HCT116 (cell line): Measurements from ENCODE around the gene DUOXA1. TPM values are rescaled to one million over a fixed set of nuclear protein-coding genes. Genes with fewer than 3 reads are reported as not detected.
"Not testable (repeated sequence)": the region's sequence is repeated elsewhere in the genome, so short reads cannot be mapped to it uniquely, and the experiment has no call there.

ENCODE experiments used
- ATAC-seq: fragments of 200-7000 bp; cut with Tn5 transposase; 2 replicates; pipeline ENCODE4 v1.9.1; 2020; ENCODE audit warnings: mild to moderate bottlenecking, moderate library complexity
- BruUV-seq: library from RNA; stranded (reverse); fragments of 400-500 nt; replicated peaks from 2 replicates; lab custom pipeline; 2021; lab: Mats Ljungman, UMichigan
- CTCF ChIA-PET: fragments of 300-600 bp; sonication (Branson Sonifier 250); formaldehyde crosslinking; loops from one replicate; lab custom pipeline; 2021; ENCODE audit warnings: antibody characterized with exemption; lab: Charles Lee
- POLR2A ChIA-PET: fragments of 300-600, 350-600 bp; sonication (Branson Sonifier 250); formaldehyde crosslinking; loops from one replicate; lab custom pipeline; 2021; ENCODE audit warnings: antibody characterized with exemption; lab: Charles Lee
- RAD21 ChIA-PET, 2 experiments: fragments of 300-600 bp; sonication (Branson Sonifier 250); formaldehyde crosslinking; loops; one replicate each; lab custom pipeline; 2023; ENCODE audit warnings: low total read pairs in 2 of 2; ENCODE audit not compliant: uncharacterized antibody in 2 of 2, unreplicated experiment in 2 of 2, low non-redundant PET in 1 of 2; lab: Charles Lee
- DNase-seq: peaks from one replicate; pipeline ENCODE4 v3.0.0-alpha.2; 2010; ENCODE audit warnings: low read depth, low spot score
- H2AFZ ChIP-seq: fragments of 200-600 bp; shearing (Covaris generic), sonication (generic); 2 replicates; pipeline ENCODE4 v1.6.1; 2017; ENCODE audit warnings: low read depth, mixed run types, mixed read lengths, antibody characterized with exemption, low read length; ENCODE audit not compliant: poor library complexity, severe bottlenecking
- H3K27ac ChIP-seq: 2 replicates; pipeline ENCODE4 v1.5.1; 2012; ENCODE audit warnings: low read depth, low read length
- H3K27me3 ChIP-seq: fragments of 200-600 bp; sonication (generic); 2 replicates; pipeline ENCODE4 v1.6.1; 2016; ENCODE audit warnings: mixed run types, low read length, mixed read lengths; ENCODE audit not compliant: insufficient read depth
- H3K36me3 ChIP-seq, 2 experiments: fragments of 200-500 bp in 1 of 2; fragments of 200-600 bp in 1 of 2; sonication (Bioruptor generic) in 1 of 2; sonication (generic) in 1 of 2; 2 replicates each; pipeline versions ENCODE4 v1.5.1 to v1.6.1; 2014 to 2016; ENCODE audit warnings: low read length in 2 of 2, inconsistent platforms in 1 of 2, mixed read lengths in 1 of 2, mixed run types in 1 of 2; ENCODE audit not compliant: insufficient read depth in 2 of 2, control insufficient read depth in 1 of 2
- H3K4me1 ChIP-seq, 2 experiments: fragments of 200-600 bp in 1 of 2; sonication (generic) in 1 of 2; 2 replicates each; pipeline versions ENCODE4 v1.5.1 to v1.6.1; 2012 to 2017; ENCODE audit warnings: low read length in 2 of 2, inconsistent platforms in 1 of 2, mild to moderate bottlenecking in 1 of 2, mixed read lengths in 1 of 2, mixed run types in 1 of 2, moderate library complexity in 1 of 2; ENCODE audit not compliant: insufficient read depth in 2 of 2, control insufficient read depth in 1 of 2
- H3K4me2 ChIP-seq: fragments of 200-600 bp; sonication (generic); 2 replicates; pipeline ENCODE4 v1.6.1; 2017; ENCODE audit warnings: mixed run types, low read length, mixed read lengths
- H3K4me3 ChIP-seq, 2 experiments: fragments of 200-600 bp in 1 of 2; sonication (generic) in 1 of 2; replicated peaks in 1 of 2; 2 replicates each; pipeline ENCODE4 v1.5.1; 2011 to 2016; ENCODE audit warnings: low read length in 2 of 2, control low read depth in 1 of 2, low read depth in 1 of 2, mild to moderate bottlenecking in 1 of 2, mixed read lengths in 1 of 2, mixed run types in 1 of 2
- H3K79me2 ChIP-seq: fragments of 200-600 bp; sonication (generic); 2 replicates; pipeline ENCODE4 v1.6.1; 2017; ENCODE audit warnings: mild to moderate bottlenecking, mixed run types, low read length, moderate library complexity, mixed read lengths; ENCODE audit not compliant: insufficient read depth
- H3K9ac ChIP-seq: fragments of 200-600 bp; sonication (generic); 2 replicates; pipeline ENCODE4 v1.6.1; 2016; ENCODE audit warnings: low read length, mixed read lengths
- H3K9me2 ChIP-seq: fragments of 200-600 bp; sonication (generic), shearing (Covaris generic); 2 replicates; pipeline ENCODE4 v1.6.1; 2017; ENCODE audit warnings: mixed run types, mild to moderate bottlenecking, moderate library complexity; ENCODE audit not compliant: insufficient read depth
- H3K9me3 ChIP-seq, 2 experiments: fragments of 200-500 bp in 1 of 2; fragments of 200-600 bp in 1 of 2; sonication (Bioruptor generic) in 1 of 2; sonication (generic) in 1 of 2; 2 replicates each; pipeline ENCODE4 v1.6.1; 2014 to 2017; ENCODE audit warnings: low read length in 2 of 2, mixed read lengths in 2 of 2, inconsistent platforms in 1 of 2, low read depth in 1 of 2, mild to moderate bottlenecking in 1 of 2, mixed run types in 1 of 2, moderate library complexity in 1 of 2; ENCODE audit not compliant: control insufficient read depth in 1 of 2, insufficient read depth in 1 of 2
- H4K20me1 ChIP-seq: fragments of 200-600 bp; sonication (generic), shearing (Covaris generic); 2 replicates; pipeline ENCODE4 v1.6.1; 2017; ENCODE audit warnings: mixed run types, mild to moderate bottlenecking, moderate library complexity; ENCODE audit not compliant: insufficient read depth
- intact Hi-C: fragments of 100-400 bp; cut with micrococcal nuclease; formaldehyde crosslinking; loops from 2 replicates; pipeline ENCODE4 v1.10.0; 2022
- total RNA-seq: library from RNA; stranded (reverse); gene quantifications from one replicate; pipeline ENCODE4 v1.2.1, GENCODE V29; 2021; ENCODE audit not compliant: unreplicated experiment

Gene DUOXA1
- total RNA-seq, 1 experiment from 2014 or later: 2.3 TPM

GRCh38 chr15:45073602-45074001 lies 56.1 kb downstream of the DUOXA1 start:
- H3K79me2 ChIP-seq, H3K4me2 ChIP-seq, H3K9ac ChIP-seq, H3K9me3 ChIP-seq, H2AFZ ChIP-seq, H4K20me1 ChIP-seq, H3K27ac ChIP-seq, H3K9me2 ChIP-seq, CTCF ChIA-PET, POLR2A ChIA-PET, H3K4me3 ChIP-seq, DNase-seq, H3K27me3 ChIP-seq, ATAC-seq, H3K36me3 ChIP-seq, BruUV-seq, RAD21 ChIA-PET, H3K4me1 ChIP-seq, intact Hi-C loops: not testable (repeated sequence)

- H3K4me2 ChIP-seq, BruUV-seq, DNase-seq, H3K36me3 ChIP-seq, H4K20me1 ChIP-seq, H3K27me3 ChIP-seq, ATAC-seq, H3K27ac ChIP-seq, H3K9me2 ChIP-seq, POLR2A ChIA-PET, H3K4me1 ChIP-seq, CTCF ChIA-PET, RAD21 ChIA-PET, H3K9ac ChIP-seq, H2AFZ ChIP-seq, intact Hi-C loops, H3K4me3 ChIP-seq, H3K79me2 ChIP-seq, H3K9me3 ChIP-seq: not testable (repeated sequence)
Observed at GRCh38 chr15:45069942-45070360, 59.7 kb downstream of the DUOXA1 start.

Other genes with a start within 250 kb of the DUOXA1 start
- not detected for gene TERB2, start 173.2 kb downstream of the DUOXA1 start, total RNA-seq
- 116 TPM for gene SORD, start 106.7 kb downstream of the DUOXA1 start, total RNA-seq
- 0.44 TPM for gene DUOX2, start 15.7 kb downstream of the DUOXA1 start, total RNA-seq
- gene DUOXA2, start 15.6 kb downstream of the DUOXA1 start, total RNA-seq: not detected
- gene DUOX1, start 115 bp upstream of the DUOXA1 start, total RNA-seq: 19.6 TPM
- gene SHF, start 58.1 kb upstream of the DUOXA1 start, total RNA-seq: 2.6 TPM
- not detected for gene SLC28A2, start 122.4 kb upstream of the DUOXA1 start, total RNA-seq
- gene GATM, start 248.7 kb upstream of the DUOXA1 start, total RNA-seq: 3.1 TPM